ENCODE data around the gene GATD1. TPM values are rescaled to one million over a fixed set of nuclear protein-coding genes. Genes with fewer than 3 reads are reported as not detected.
A peak's percentile ranks its signal among the peaks of the same experiment; 100 is the strongest.

The GATD1 gene
- total and polyA plus RNA-seq, 9 of the 15 experiments (the other 6 are each of a cell fraction or from before 2014, with no cell fraction given) = 2.8 to 144 (median 36.9) TPM

DNA sequence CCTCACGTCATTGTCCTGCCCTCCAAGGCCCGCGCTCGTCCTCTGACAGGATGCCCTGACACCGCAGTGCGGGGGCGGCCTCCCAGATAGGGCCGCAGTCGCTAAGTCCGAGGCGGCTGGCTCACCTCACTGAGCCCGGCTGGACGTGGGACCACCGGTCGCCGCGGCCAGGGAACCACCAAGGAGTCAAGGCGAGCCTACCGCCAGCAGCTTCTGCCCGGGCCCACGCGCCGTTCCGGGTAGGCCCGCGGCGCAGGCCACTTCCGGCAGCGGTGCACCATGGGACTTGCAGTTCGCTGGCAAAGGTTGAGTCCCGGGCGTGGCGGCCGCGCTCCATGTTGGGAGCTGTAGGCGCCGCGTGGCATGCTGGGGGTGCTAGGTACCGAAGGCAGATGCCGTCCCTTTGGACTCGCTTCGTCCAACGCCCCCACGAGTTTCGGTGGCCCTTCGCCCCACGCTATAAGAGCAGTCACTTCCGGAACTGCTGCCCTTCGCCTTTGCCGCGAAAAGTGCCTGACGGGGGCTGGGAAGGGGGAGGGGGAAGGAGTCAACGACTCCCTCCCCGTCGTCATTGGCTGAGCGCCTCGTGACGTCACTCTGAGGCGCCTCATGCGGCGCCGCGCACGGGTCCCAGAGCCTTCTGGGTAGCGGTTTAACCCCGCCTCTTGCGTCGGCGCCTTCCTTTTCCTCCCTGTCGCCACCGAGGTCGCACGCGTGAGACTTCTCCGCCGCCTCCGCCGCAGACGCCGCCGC is 32.2 kb upstream of the GATD1 start, which contains the start of gene RPLP2 (continued):
- TF ChIP-seq, protein P1, sequence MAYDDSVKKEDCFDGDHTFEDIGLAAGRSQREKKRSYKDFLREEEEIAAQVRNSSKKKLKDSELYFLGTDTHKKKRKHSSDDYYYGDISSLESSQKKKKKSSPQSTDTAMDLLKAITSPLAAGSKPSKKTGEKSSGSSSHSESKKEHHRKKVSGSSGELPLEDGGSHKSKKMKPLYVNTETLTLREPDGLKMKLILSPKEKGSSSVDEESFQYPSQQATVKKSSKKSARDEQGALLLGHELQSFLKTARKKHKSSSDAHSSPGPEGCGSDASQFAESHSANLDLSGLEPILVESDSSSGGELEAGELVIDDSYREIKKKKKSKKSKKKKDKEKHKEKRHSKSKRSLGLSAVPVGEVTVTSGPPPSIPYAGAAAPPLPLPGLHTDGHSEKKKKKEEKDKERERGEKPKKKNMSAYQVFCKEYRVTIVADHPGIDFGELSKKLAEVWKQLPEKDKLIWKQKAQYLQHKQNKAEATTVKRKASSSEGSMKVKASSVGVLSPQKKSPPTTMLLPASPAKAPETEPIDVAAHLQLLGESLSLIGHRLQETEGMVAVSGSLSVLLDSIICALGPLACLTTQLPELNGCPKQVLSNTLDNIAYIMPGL (CRISPR knock-in tag; IDR thresholded peaks at IDR 0.05) = 0 out of 2 replicates have a peak, but pooled peaks have one; percentile 30
- TF ChIP-seq CXXC5 (CRISPR knock-in tag; IDR thresholded peaks at IDR 0.05) (peak; percentile 90), ETS2 (tag; IDR thresholded peaks at IDR 0.05; ENCODE audit: borderline replicate concordance, poor library complexity, severe bottlenecking) (no peak), ZNF408 (CRISPR knock-in tag; IDR thresholded peaks at IDR 0.05; ENCODE audit: low read depth) (no peak), ZNF766 (CRISPR knock-in tag; conservative IDR thresholded peaks at IDR 0.05) (peak; percentile 17; the same call in 1 of the 2 replicates), PHB2 (IDR thresholded peaks at IDR 0.05; ENCODE audit: low read depth) (no peak), ZNF644 (tag; IDR thresholded peaks at IDR 0.05; ENCODE audit: low read depth) (peak; percentile 84), HIVEP1 (CRISPR knock-in tag; IDR thresholded peaks at IDR 0.05) (no peak), ZNF780A (CRISPR knock-in tag; IDR thresholded peaks at IDR 0.05) (no peak)
- TF ChIP-seq, protein P2, sequence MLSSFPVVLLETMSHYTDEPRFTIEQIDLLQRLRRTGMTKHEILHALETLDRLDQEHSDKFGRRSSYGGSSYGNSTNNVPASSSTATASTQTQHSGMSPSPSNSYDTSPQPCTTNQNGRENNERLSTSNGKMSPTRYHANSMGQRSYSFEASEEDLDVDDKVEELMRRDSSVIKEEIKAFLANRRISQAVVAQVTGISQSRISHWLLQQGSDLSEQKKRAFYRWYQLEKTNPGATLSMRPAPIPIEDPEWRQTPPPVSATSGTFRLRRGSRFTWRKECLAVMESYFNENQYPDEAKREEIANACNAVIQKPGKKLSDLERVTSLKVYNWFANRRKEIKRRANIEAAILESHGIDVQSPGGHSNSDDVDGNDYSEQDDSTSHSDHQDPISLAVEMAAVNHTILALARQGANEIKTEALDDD (IDR thresholded peaks at IDR 0.05) = no peak
- TF ChIP-seq, protein P3, sequence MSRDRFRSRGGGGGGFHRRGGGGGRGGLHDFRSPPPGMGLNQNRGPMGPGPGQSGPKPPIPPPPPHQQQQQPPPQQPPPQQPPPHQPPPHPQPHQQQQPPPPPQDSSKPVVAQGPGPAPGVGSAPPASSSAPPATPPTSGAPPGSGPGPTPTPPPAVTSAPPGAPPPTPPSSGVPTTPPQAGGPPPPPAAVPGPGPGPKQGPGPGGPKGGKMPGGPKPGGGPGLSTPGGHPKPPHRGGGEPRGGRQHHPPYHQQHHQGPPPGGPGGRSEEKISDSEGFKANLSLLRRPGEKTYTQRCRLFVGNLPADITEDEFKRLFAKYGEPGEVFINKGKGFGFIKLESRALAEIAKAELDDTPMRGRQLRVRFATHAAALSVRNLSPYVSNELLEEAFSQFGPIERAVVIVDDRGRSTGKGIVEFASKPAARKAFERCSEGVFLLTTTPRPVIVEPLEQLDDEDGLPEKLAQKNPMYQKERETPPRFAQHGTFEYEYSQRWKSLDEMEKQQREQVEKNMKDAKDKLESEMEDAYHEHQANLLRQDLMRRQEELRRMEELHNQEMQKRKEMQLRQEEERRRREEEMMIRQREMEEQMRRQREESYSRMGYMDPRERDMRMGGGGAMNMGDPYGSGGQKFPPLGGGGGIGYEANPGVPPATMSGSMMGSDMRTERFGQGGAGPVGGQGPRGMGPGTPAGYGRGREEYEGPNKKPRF (IDR thresholded peaks at IDR 0.05; ENCODE audit: low read depth, low read length) = no peak
- TF ChIP-seq, protein P4, sequence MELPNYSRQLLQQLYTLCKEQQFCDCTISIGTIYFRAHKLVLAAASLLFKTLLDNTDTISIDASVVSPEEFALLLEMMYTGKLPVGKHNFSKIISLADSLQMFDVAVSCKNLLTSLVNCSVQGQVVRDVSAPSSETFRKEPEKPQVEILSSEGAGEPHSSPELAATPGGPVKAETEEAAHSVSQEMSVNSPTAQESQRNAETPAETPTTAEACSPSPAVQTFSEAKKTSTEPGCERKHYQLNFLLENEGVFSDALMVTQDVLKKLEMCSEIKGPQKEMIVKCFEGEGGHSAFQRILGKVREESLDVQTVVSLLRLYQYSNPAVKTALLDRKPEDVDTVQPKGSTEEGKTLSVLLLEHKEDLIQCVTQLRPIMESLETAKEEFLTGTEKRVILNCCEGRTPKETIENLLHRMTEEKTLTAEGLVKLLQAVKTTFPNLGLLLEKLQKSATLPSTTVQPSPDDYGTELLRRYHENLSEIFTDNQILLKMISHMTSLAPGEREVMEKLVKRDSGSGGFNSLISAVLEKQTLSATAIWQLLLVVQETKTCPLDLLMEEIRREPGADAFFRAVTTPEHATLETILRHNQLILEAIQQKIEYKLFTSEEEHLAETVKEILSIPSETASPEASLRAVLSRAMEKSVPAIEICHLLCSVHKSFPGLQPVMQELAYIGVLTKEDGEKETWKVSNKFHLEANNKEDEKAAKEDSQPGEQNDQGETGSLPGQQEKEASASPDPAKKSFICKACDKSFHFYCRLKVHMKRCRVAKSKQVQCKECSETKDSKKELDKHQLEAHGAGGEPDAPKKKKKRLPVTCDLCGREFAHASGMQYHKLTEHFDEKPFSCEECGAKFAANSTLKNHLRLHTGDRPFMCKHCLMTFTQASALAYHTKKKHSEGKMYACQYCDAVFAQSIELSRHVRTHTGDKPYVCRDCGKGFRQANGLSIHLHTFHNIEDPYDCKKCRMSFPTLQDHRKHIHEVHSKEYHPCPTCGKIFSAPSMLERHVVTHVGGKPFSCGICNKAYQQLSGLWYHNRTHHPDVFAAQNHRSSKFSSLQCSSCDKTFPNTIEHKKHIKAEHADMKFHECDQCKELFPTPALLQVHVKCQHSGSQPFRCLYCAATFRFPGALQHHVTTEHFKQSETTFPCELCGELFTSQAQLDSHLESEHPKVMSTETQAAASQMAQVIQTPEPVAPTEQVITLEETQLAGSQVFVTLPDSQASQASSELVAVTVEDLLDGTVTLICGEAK (IDR thresholded peaks at IDR 0.05) = peak; percentile 96
- TF ChIP-seq, protein P4 (CRISPR knock-in tag; IDR thresholded peaks at IDR 0.05) = no peak

Data from K562 (cell line).